Glutamatergic neuron (in vitro differentiated cells): ENCODE results near the gene HSF5. TPM values are rescaled to one million over a fixed set of nuclear protein-coding genes. Genes with fewer than 3 reads are reported as not detected.
"Not testable (repeated sequence)": the region's sequence is repeated elsewhere in the genome, so short reads cannot be mapped to it uniquely, and the experiment has no call there.

Experiments used
- DNase-seq: peaks from one replicate; pipeline ENCODE4 v3.0.0; 2022
- H3K27ac Mint-ChIP-seq: one replicate; pipeline ENCODE4 v1.8.0; 2020; ENCODE audit warnings: mild to moderate bottlenecking, mixed read lengths, inconsistent platforms; ENCODE audit not compliant: unreplicated experiment
- H3K27me3 Mint-ChIP-seq: one replicate; pipeline ENCODE4 v1.8.0; 2020; ENCODE audit warnings: mild to moderate bottlenecking, moderate library complexity, mixed read lengths, inconsistent platforms; ENCODE audit not compliant: unreplicated experiment
- H3K36me3 Mint-ChIP-seq: one replicate; pipeline ENCODE4 v1.8.0; 2020; ENCODE audit warnings: mild to moderate bottlenecking, mixed read lengths, inconsistent platforms; ENCODE audit not compliant: unreplicated experiment
- H3K4me1 Mint-ChIP-seq: one replicate; pipeline ENCODE4 v1.8.0; 2020; ENCODE audit warnings: mild to moderate bottlenecking, low read depth, mixed read lengths, inconsistent platforms; ENCODE audit not compliant: unreplicated experiment
- H3K4me3 Mint-ChIP-seq: one replicate; pipeline ENCODE4 v1.8.0; 2020; ENCODE audit warnings: mild to moderate bottlenecking, mixed read lengths, inconsistent platforms; ENCODE audit not compliant: unreplicated experiment
- H3K9me3 Mint-ChIP-seq: one replicate; pipeline ENCODE4 v1.8.0; 2020; ENCODE audit warnings: mild to moderate bottlenecking, moderate library complexity, mixed read lengths, inconsistent platforms; ENCODE audit not compliant: unreplicated experiment
- total RNA-seq: library from RNA; stranded (reverse); fragmentation: NEBNext Ultra II Directional; extraction: Animal tissue kit (Norgen Biotek cat#: 25700); gene quantifications from one replicate; pipeline ENCODE4 v1.2.1, GENCODE V29; 2021; ENCODE audit not compliant: unreplicated experiment
- TF ChIP-seq, protein P1 (sequence below): fragments of 200-600 bp; sonication (generic); IDR thresholded peaks from one replicate; pipeline ENCODE4 v1.5.0; 2021; ENCODE audit not compliant: partially characterized antibody, unreplicated experiment

The HSF5 gene
- total RNA-seq, 1 donor from 2014 or later: 0.10 TPM

DNA sequence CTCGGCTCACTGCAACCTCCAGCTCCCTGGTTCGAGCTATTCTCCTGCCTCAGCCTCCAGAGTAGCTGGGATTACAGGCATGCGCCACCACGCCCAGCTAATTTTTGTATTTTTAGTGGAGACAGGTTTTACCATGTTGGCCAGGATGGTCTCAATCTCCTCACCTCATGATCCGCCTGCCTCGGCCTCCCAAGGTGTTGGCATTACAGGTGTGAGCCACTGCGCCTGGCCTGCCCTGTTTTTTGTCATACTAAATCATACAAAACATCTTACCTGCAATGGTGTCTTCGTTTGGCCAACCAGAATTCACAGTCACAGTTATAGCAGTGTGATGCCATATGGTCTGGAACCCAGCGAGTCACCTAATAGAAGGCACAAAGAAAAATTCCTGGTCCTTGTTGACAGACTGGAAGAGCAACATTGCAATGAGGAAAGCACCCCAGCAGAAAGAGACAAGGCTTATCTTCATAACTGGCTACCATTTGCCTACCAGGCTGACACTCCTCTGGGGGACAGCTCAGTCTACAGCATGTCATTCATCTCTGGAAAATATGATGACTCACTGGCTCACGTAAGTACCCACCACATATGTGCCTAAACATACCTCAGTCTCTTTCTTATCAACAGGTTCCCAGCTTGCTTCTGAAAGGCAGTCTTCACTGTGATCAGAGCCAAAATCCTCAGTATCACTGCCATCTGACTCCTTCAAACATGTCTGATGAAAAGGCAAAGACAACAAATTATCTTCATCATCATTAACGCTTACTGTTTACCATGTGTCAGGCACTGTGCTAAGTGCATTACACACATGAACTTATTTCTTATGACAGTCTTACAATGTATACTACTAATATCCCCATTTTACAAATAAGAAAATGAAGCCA is 4.3 kb upstream of the HSF5 start:
- Mint-ChIP-seq H3K4me1 (no peaks in the 10 kb centered on the region), H3K27me3 (no peaks in the 10 kb centered on the region), H3K4me3 (no peak overlapping the region), H3K27ac (no peak overlapping the region), H3K36me3 (peaks cover 7% of the 10 kb centered on the region), H3K9me3 (peaks cover 3% of the 10 kb centered on the region)
- TF ChIP-seq, protein P1, sequence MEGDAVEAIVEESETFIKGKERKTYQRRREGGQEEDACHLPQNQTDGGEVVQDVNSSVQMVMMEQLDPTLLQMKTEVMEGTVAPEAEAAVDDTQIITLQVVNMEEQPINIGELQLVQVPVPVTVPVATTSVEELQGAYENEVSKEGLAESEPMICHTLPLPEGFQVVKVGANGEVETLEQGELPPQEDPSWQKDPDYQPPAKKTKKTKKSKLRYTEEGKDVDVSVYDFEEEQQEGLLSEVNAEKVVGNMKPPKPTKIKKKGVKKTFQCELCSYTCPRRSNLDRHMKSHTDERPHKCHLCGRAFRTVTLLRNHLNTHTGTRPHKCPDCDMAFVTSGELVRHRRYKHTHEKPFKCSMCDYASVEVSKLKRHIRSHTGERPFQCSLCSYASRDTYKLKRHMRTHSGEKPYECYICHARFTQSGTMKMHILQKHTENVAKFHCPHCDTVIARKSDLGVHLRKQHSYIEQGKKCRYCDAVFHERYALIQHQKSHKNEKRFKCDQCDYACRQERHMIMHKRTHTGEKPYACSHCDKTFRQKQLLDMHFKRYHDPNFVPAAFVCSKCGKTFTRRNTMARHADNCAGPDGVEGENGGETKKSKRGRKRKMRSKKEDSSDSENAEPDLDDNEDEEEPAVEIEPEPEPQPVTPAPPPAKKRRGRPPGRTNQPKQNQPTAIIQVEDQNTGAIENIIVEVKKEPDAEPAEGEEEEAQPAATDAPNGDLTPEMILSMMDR: no peak
- DNase-seq: no peak

DNA sequence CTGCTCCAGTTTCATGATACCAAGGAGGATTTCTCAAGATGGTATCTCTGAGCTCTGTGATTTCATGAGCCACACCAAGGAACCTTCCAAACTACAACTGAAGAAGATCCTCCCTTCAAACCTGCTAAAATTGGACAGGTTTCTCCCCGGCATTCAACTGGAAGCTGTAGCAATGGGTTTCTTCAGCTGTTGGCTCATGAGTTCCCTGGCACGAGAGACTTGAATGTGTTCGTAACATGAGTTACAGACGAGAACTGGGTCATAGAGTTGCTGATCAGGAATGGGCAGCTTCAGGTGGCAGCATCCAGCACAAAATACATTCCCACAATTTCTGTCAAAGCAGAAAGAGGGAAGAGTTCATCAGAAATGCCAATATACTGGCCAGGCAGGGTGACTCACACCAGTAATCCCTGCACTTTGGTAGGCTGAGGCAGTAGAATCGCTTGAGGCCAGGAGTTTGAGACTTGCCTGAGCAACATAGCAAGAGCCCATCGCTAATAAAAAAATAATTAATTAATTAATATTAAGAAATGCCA is 3.4 kb upstream of the HSF5 start:
- DNase-seq: no peak
- H3K36me3 Mint-ChIP-seq: peaks cover 7% of the 10 kb centered on the region
- no peak overlapping the region for H3K4me3 Mint-ChIP-seq
- H3K9me3 Mint-ChIP-seq: peaks cover 3% of the 10 kb centered on the region
- H3K4me1 Mint-ChIP-seq: no peaks in the 10 kb centered on the region
- H3K27me3 Mint-ChIP-seq: no peaks in the 10 kb centered on the region
- H3K27ac Mint-ChIP-seq: no peak overlapping the region
- TF ChIP-seq, protein P1: no peak

DNA sequence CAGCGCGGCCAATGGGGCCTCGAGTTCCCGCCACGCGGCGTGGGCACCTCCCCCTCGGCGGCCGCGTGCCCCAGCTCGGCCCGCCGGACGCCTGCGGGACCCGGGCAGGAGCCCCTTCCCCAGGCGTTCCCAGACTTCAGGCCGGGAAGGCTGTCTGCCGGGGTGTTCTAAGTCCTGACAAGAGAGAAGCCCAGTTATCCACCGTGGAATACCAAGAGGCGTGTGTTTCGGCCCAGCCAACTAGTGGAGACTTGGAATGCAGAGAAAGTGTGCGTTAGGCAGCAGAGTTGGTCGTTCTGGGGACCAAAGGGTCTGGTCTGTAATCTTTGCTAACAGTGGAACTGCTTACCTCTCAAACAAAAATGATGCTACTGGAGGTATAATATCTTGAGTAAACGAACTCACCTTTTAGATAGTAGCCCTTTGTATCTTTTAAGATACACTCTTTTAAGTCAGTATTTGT is 251 bp upstream of the HSF5 start:
- Mint-ChIP-seq H3K4me3 (no peak overlapping the region), H3K4me1 (no peaks in the 10 kb centered on the region), H3K9me3 (peaks cover 3% of the 10 kb centered on the region), H3K36me3 (peaks cover 7% of the 10 kb centered on the region), H3K27me3 (no peaks in the 10 kb centered on the region), H3K27ac (no peak overlapping the region)
- no peak for DNase-seq
- TF ChIP-seq, protein P1: no peak

DNA sequence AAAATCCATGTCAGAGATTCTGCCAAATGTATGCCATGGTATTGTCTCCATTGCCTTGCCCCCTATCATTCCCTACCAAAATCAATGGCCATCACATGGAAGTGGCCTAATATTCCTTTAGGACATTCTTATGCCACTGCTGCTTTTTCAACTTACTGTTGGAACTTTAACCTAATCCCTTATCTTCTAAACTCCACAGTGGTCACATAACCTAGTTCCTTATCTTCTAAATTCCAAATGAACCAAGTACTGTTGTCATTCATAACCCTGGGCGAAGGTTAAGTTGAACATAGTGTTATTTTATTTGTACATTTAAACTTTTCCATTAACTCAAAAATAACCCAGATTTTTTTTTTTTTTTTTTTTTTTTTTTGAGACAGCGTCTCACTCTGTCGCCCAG is 3.6 kb downstream of the HSF5 start:
- H3K9me3 Mint-ChIP-seq: peaks cover 3% of the 10 kb centered on the region

DNA sequence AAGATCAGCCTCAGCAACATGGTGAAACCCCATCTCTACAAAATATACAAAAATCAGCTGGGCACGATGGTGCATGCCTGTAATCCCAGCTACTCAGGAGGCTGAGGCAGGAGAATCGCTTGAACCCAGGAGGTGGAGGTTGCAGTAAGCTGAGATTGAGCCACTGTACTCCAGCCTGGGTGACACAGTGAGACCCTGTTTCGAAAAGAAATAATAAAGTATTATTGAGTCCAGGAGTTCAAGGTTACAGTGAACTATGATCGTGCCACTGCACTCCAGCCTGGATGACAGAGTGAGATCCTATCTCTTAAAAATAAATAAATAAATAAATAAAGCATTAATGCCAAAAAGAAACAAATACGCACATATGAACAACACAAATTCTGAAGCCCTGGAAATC is 6.4 kb downstream of the HSF5 start:
- not testable (repeated sequence) for H3K4me1 Mint-ChIP-seq, H3K27ac Mint-ChIP-seq, DNase-seq

More for the DNA sequence above, 3.6 kb downstream of the HSF5 start:
- no peak for DNase-seq
- no peaks in the 10 kb centered on the region for H3K36me3 Mint-ChIP-seq
- H3K4me3 Mint-ChIP-seq: no peak overlapping the region
- H3K27me3 Mint-ChIP-seq: no peaks in the 10 kb centered on the region
- no peaks in the 10 kb centered on the region for H3K4me1 Mint-ChIP-seq
- TF ChIP-seq, protein P1: no peak
- H3K27ac Mint-ChIP-seq: no peak overlapping the region

More for the DNA sequence above, 6.4 kb downstream of the HSF5 start:
- H3K27me3 Mint-ChIP-seq, H3K4me3 Mint-ChIP-seq, H3K9me3 Mint-ChIP-seq, H3K36me3 Mint-ChIP-seq: not testable (repeated sequence)
